Coronary artery (tissue), 2 donors: ENCODE measurements around the gene DSC3.
"Not testable (repeated sequence)": the region's sequence is repeated elsewhere in the genome, so short reads cannot be mapped to it uniquely, and the experiment has no call there.

Experiments used
- DNase-seq: peaks from one replicate; pipeline ENCODE4 v3.0.0-alpha.2; 2017; ENCODE audit warnings: low spot score
- H3K27ac ChIP-seq, 2 donors: fragments of 200-600 bp; sonication (generic); one replicate each; pipeline ENCODE4 v1.5.1; 2016 to 2019
- H3K4me3 ChIP-seq: fragments of 200-600 bp; sonication (generic); 2 replicates; pipeline ENCODE4 v1.5.1; 2016; ENCODE audit warnings: mild to moderate bottlenecking, moderate library complexity
- CTCF ChIP-seq: fragments of 200-600 bp; sonication (generic); IDR thresholded peaks from one replicate; pipeline ENCODE4 v1.5.1; 2019; ENCODE audit warnings: antibody characterized with exemption

DSC3 gene

GRCh38 chr18:31043709-31044108 lies 1.2 kb upstream of the DSC3 start:
- DNase-seq: no peak
- Histone ChIP-seq H3K27ac (no peak overlapping the region), H3K4me3 (no peak overlapping the region)
- no peak for TF ChIP-seq CTCF

DNA sequence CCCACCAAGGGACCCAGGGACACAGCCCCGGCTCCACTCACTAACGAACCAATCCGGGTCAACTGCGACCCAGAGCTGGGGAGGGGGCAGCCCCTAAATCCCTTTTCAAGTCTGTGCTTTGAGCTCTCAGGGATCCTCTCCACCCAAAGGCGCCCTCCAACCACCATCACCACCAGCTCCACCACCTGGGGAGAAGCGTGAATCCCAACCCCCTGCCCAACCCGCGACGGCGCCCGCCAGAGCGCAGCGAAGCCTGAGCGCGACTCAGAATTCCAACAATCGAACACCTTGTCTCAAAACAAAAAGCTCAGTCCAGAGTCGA lies 497 bp downstream of the DSC3 start:
- no peak for DNase-seq
- Histone ChIP-seq H3K27ac (no peak overlapping the region), H3K4me3 (peak overlapping the region; percentile 65)
- no peak for TF ChIP-seq CTCF

DNA sequence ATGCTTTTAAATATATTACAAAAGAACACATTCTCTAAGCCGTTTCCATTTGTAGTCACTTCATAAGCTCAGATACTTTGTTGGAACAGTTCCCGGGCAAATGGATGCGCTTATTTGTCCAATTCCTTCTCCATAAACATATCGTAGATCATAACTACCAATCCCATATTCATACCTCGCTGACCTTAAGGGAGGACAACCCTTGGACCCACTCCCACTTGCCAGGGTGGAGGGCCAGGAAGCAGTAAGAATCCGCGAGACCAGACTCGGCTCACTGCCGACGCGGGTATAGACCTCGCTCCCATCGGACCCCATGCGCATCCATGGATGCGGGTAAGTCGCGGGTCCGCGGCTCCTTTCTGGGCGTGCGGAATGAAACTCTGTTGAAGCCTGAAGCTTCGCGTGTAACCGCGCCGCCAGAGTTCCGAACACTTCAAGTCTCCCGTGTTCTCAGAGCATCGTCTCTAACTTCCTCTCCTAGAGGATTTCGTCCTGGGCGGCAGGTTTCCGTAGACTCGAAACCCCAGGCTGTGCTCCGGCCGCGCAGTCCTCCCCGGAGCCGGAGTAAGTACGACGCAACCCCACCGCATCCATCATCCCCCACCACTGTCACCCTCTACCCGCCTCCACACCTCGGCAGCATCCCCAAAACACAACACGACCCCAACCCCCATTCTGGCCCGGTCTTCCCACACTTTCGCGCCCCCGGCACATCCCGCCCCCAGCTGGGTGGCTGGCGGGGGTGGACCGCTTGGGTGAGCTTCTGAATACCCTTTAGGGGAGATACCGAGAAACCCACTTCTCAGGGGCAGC lies 1.1 kb downstream of the DSC3 start:
- no peak for DNase-seq
- Histone ChIP-seq H3K4me3 (peak overlapping the region; percentile 65), H3K27ac (no peak overlapping the region)
- no peak for TF ChIP-seq CTCF

DNA sequence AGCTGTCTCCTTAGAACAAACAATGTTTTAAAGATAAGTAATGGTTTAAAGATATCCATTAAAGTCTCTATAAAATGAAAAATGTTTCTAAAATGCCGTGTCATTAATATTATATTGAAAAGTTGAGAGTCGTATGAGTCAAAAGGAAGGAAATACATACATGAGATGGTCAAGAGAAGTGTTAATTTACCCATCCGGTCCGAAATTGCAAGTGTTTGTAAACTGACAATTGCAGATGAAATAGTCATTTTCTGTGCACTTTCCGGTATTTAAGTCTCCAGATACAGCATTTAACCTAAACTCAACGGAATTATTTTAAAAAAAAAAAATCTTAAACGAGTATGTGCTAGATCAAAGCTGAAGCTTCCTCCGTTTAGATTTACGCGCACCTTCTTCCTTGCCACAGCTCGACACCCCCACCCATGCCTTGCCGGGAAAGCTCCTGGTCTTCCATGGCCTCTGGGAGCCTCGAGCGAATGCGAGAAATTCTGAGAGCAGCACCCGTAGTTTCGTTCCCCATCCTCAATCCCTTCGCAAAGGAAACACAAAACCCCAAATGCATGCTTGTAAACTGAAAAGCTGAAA lies 1.8 kb downstream of the DSC3 start:
- TF ChIP-seq CTCF: no peak
- DNase-seq: no peak
- Histone ChIP-seq H3K4me3 (peak overlapping the region; percentile 65), H3K27ac (no peak overlapping the region)

GRCh38 chr18:31039426-31039825 lies 3.1 kb downstream of the DSC3 start:
- H3K4me3 ChIP-seq: no peak overlapping the region
- DNase-seq: no peak
- no peak for TF ChIP-seq CTCF
- no peak overlapping the region for H3K27ac ChIP-seq

DNA sequence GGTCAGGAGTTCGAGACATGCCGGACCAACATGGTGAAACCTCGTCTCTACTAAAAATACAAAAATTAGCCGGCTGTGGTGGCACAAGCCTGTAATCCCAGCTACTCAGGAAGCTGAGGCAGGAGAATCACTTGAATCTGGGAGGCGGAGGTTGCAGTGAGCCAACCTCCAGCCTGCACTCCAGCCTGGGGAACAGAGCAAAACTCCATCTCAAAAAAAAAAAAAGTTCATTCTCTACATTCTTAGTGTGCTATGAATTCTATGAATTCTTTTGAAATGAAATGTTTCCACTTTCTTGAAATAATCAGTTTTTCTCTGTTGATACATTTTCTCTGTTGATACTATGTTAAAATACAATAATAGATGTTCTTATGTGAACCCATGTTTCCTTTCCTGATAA lies 4.9 kb downstream of the DSC3 start:
- not testable (repeated sequence) for H3K27ac ChIP-seq, H3K4me3 ChIP-seq, DNase-seq

DNA sequence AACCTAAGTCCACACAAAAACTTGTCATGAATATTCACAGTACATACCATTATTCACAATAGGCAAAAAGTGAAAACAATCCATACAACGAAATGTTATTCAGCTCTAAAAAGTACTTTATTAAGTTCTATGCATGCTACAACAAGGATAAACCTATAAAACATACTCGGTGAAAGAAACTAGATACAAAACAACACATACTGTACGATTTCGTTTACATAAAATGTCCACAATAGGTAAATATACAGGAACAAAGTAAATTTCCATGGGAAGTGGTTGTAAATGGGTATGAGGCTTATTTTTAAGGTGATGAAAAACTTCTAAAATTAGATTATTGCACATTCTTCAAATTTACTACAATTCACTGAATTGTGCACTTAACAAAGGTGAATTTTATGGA lies 8.0 kb downstream of the DSC3 start:
- DNase-seq: no peak
- no peak overlapping the region for H3K27ac ChIP-seq
- H3K4me3 ChIP-seq: no peak overlapping the region
- TF ChIP-seq CTCF: no peak
